GM19043 (cell line): ENCODE measurements around the gene UBE2L3.

Experiments
- ATAC-seq: cut with Tn5 transposase; IDR thresholded peaks from one replicate; pipeline ENCODE4 v1.9.1; 2021; ENCODE audit warnings: low read depth; ENCODE audit not compliant: unreplicated experiment

UBE2L3 gene

GRCh38 chr22:21669026-21669425 lies 101.5 kb downstream of the UBE2L3 start:
- no peak for ATAC-seq

DNA sequence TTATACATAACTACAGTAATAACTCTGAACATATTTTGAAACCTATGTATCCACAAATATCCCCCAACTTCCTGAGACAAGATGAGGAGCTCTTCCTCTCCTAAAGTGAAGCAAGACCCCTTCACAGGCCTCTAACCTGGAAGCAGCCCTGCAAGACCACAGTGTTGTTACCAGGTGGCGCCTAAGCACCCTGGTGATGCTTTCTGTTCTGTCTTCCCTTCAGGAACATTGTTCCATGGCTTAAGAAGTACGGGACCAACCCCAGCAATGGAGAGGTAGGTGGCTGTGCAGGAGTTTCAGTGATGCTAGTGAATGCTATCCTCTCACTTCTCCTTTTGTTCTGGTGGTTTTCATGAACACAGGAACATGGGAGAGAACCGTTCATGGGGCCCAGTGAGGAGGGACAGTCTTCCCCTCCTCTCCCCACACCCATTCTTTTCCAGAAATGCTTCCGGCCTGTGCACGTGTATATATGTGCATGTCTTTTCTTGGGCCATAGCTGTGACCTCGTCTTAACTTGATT lies 104.7 kb downstream of the UBE2L3 start:
- no peak for ATAC-seq
